ENCODE measurements around the gene E4F1. TPM values are rescaled to one million over a fixed set of nuclear protein-coding genes. Genes with fewer than 3 reads are reported as not detected.
A peak's percentile ranks its signal among the peaks of the same experiment; 100 is the strongest.

The E4F1 gene
- total RNA-seq, 6 experiments from 2014 or later = 8.9 to 11.3 (median 10.4) TPM

DNA sequence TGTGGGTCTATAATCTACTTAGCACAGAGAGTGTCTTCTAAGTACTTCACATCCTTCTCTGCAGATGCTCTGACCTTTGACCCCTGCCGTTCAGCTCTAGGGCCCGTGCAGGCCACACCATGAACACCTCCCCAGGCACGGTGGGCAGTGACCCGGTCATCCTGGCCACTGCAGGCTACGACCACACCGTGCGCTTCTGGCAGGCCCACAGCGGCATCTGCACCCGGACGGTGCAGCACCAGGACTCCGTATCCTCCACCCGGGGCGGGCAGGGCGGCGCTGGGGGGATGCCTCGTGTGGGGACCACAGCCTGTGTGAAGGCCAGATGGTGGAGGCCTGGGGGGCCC lies 17.5 kb upstream of the E4F1 start:
- Histone ChIP-seq H3K4me1 (peaks cover 0 to 18% (median 6%) of the 10 kb centered on the region in 4 donors), H3K27ac (peak overlapping the region; percentile 89 to 99 (median 97)), H3K9me3 (no peaks in the 10 kb centered on the region), H3K36me3 (peaks cover 0 to 19% (median 7%) of the 10 kb centered on the region in 4 donors), H3K4me3 (peak overlapping the region; percentile 74 to 99 (median 98)), H3K27me3 (no peaks in the 10 kb centered on the region)
- intact Hi-C loops (cut with DNase I) = no loop called here
- peak in 1 of 3 donors; percentile 50 for DNase-seq
- TF ChIP-seq CTCF (IDR thresholded peaks at IDR 0.05) (no peak), POLR2A (IDR thresholded peaks at IDR 0.05) (no peak)
- WGBS (ENCODE audit: insufficient coverage, low coverage, low lambda C conversion rate, missing lambda C conversion rate) = no CpG with 5 or more reads among the region's 16 CpGs
- ATAC-seq = peak in 3 of 4 donors; percentile 9 to 32 (median 11)

DNA sequence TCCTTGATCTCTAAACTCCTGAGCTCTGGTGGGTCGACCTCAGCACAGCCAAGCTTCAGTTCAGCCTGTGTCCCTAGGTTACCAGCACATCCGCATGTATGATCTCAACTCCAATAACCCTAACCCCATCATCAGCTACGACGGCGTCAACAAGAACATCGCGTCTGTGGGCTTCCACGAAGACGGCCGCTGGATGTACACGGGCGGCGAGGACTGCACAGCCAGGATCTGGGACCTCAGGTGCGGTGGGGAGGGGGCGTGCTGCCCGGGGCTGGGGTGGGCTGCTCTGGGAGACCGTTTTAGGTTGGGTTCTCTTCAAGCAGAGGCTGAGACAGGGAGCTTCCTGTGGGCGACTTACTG lies 17.0 kb upstream of the E4F1 start:
- H3K27me3 ChIP-seq = no peaks in the 10 kb centered on the region
- no peaks in the 10 kb centered on the region for H3K9me3 ChIP-seq
- WGBS (ENCODE audit: insufficient coverage, low coverage, low lambda C conversion rate, missing lambda C conversion rate) = 60% methylated on average over 9 of the region's 18 CpGs
- intact Hi-C loops (cut with DNase I) = no loop called here
- H3K4me1 ChIP-seq = peaks cover 0 to 18% (median 6%) of the 10 kb centered on the region in 4 donors
- H3K4me3 ChIP-seq = peak overlapping the region in 2 of 3 donors; percentile 74 to 99
- no peak for TF ChIP-seq CTCF (IDR thresholded peaks at IDR 0.05)
- no peak for TF ChIP-seq POLR2A (IDR thresholded peaks at IDR 0.05)
- no peak overlapping the region for H3K27ac ChIP-seq
- ATAC-seq (no peak), DNase-seq (no peak)
- peaks cover 0 to 19% (median 7%) of the 10 kb centered on the region in 4 donors for H3K36me3 ChIP-seq

DNA sequence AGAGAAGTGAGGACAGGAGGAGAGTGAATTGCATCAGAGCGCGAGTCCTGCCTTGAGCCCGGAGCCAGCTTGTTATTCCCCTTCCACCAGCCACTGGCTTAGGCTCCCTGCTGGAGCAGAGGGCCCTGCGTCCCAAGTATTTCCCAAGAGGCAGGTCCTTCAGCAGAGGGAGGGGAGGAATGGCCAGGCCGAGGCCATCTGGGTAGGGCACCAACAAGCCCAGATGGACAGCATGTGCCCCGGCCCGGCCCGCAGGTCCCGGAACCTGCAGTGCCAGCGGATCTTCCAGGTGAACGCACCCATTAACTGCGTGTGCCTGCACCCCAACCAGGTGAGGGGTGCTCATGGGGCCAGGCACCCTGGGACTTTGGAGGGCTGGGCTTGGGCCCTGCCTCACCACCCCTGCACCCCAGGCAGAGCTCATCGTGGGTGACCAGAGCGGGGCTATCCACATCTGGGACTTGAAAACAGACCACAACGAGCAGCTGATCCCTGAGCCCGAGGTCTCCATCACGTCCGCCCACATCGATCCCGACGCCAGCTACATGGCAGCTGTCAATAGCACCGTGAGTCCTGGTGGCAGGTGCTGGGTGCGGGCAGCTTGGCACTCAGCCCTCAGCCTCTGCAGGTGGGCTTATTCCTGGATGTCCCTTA lies 16.5 kb upstream of the E4F1 start:
- no peak overlapping the region for H3K27ac ChIP-seq
- peaks cover 0 to 19% (median 7%) of the 10 kb centered on the region in 4 donors for H3K36me3 ChIP-seq
- intact Hi-C loops (cut with DNase I) = no loop called here
- TF ChIP-seq POLR2A (IDR thresholded peaks at IDR 0.05) (no peak), CTCF (IDR thresholded peaks at IDR 0.05) (no peak)
- peaks cover 0 to 18% (median 6%) of the 10 kb centered on the region in 4 donors for H3K4me1 ChIP-seq
- WGBS (ENCODE audit: insufficient coverage, low coverage, low lambda C conversion rate, missing lambda C conversion rate) = 85% methylated on average over 5 of the region's 23 CpGs
- ATAC-seq = no peak
- no peak for DNase-seq
- H3K9me3 ChIP-seq = no peaks in the 10 kb centered on the region
- no peak overlapping the region for H3K4me3 ChIP-seq
- H3K27me3 ChIP-seq = no peaks in the 10 kb centered on the region

- H3K9me3 ChIP-seq = no peaks in the 10 kb centered on the region
- H3K4me3 ChIP-seq = no peak overlapping the region
- H3K36me3 ChIP-seq = peaks cover 0 to 19% (median 7%) of the 10 kb centered on the region in 4 donors
- ATAC-seq (no peak), DNase-seq (no peak)
- intact Hi-C loops (cut with DNase I) = no loop called here
- H3K4me1 ChIP-seq = peaks cover 0 to 21% (median 9%) of the 10 kb centered on the region in 4 donors
- H3K27me3 ChIP-seq = no peaks in the 10 kb centered on the region
- 97% methylated on average over 5 of the region's 9 CpGs for WGBS (ENCODE audit: insufficient coverage, low coverage, low lambda C conversion rate, missing lambda C conversion rate)
- H3K27ac ChIP-seq = no peak overlapping the region
- TF ChIP-seq CTCF (IDR thresholded peaks at IDR 0.05) (no peak), POLR2A (IDR thresholded peaks at IDR 0.05) (no peak)
Measured at GRCh38 chr16:2207872-2208271, 15.5 kb upstream of the E4F1 start.
